Measurements from ENCODE around the gene GABRR2.
A peak's percentile ranks its signal among the peaks of the same experiment; 100 is the strongest.

The GABRR2 gene

DNA sequence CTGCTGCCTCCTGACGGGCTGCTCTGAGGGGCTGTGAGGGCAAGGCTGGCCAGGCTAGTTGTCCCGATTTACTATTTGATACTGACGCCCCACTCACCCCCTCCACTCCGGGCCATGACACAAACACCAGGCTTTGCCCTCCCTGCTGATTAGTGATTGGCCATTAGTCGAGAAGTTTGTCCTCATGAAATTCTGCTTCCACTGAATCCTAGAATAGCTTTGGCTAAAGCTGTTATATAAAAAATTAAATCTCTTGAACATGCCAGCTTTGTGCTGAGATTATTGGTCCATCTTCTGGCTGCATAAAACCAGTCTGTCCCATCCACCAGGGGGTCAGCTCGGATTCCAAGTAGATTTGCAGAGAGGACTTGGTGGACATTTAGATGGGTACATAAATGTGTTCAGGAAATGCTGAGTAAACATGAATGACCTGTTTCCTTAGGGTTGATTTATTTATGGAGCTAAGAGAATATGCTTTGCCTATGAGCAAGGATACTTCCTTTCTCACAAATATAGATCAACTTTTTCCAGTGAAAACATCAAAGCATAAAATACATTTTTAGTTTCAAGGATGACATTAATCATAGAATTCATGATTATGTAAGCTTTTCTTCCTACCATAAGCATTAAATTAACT is at the start of gene GABRR2:
Gene GABRR2 (minus strand): TSS at position 51 of the 637 bp plus-strand sequence. CDS start 134 bp downstream, outside the sequence.
- no peak for DNase-seq

DNA sequence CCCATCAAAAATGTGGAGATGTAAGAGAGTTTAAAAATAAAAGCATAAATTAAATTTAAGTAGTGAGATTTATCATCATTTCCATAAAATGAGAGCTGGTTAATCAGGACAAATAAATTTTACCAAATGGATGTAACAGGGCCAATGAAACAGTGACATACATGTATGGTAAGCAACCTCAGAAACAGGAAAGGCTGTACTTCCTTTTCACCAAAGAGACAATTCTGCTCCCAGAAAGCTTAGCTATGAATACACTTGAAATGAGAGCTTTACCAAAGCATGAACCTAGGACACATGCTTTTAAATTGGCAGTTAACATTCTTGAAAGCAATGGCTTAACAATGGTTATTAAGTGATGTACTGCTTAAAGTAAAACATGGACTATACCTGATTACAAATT is 49.5 kb upstream of the GABRR2 start:
- DNase-seq = no peak

DNA sequence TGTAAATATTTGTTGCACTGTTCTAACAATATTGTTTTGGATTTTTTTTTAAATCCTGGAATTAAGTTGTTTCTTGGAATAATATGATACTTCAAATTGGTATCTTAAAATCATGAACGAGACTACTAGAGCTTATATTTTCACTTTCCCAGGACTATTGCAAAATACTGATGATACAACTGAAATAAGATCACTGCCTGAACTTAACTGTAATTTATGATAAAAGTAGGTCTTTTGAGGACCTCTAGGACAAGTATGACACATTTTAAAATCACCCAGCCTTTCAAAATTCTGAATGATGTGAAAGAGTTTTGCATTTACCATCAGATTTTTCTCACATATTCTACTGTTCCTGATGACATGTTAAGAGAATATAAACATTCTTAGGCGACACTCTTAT is 46.1 kb upstream of the GABRR2 start:
- no peak for DNase-seq

DNA sequence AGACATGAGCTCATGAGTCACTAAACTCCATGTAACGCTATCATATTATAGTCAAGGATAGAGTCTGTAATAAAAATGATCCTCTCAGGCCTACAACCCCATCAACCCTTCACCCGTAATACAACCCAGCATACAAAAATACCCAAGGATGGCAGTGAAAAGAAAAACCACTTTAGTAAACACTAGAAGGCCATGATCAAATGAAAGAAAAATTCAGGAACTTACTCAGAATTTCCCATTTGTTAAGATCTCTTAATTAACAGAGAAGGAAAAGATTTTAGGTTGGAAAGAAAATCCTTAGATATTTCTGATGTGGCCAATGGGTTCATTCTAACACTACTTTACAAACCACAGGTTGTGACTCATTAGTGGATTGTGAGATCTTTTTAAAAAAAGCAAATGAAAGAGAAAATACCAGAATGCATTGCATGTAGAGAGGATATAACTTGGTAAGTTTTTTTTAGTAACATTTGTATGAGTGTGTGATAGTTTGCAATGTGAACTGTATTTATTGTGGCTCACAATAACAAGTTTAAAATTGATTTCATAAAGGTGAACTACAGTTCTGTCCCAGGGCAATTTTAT is 45.4 kb upstream of the GABRR2 start:
- peak; percentile 25 for DNase-seq

DNA sequence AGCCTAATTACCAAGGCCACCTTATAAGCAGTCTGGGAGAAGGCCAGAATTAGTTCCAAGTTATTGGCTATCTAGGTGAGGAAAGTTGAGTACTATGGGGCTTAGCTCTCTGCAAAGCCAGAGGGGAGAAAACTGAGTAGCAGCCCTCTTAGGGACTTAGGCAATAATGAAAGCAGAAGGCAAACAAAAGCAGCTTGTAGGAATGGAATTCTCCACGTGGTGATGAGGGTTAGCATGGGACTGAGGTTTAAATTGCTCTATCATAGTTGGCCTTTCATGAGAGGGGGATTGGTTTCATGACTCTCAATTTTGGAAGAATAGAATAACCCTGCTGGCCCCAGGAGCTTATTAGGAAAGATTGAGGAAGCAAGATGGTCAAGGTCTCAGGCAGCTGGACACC is 44.5 kb upstream of the GABRR2 start:
- DNase-seq = no peak

DNA sequence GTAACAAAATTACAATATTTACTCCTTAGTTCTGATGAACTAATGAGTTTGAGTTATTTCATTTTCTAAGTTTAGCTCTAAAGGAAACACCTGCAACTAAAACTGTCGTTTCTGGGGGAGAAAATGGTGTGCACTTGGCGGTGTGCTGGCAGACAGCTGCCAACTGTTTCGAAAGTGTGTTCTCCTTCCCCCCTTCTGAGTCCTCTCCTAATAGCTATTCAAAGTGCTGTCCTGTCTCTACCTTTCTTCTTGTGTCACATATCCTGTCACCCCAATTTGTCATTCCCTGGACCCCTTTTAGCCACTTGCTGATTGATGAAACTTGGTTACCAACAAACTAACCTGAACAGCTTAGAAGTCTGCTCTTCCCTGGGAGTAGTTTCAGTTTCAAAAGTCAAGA is 42.3 kb upstream of the GABRR2 start:
- peak; percentile 17 for DNase-seq

DNA sequence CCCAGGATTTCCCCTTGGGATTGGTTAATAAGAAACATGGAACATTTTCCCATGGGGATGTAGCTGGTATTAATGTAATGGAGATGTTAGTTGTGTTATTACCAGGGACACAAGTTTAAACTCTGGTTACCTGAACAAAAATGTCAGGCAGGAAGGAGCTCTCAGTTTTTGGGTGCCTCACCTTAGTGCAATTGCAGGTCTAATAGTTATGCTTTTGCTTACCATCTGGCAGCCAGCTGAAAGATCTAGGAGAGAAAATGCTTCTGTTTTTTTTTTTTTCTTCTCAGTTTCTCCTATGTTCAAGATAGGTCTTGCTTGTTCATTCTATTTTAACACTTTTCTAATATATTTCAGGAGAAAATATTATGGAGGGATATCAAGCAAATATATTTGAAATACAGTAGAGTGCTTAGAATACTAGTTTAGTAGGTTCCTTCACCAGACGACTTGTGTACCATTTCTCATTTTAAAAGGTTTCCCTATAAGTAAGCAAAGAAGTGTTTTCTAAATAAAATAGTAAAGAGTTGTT is 41.6 kb upstream of the GABRR2 start:
- no peak for DNase-seq

DNA sequence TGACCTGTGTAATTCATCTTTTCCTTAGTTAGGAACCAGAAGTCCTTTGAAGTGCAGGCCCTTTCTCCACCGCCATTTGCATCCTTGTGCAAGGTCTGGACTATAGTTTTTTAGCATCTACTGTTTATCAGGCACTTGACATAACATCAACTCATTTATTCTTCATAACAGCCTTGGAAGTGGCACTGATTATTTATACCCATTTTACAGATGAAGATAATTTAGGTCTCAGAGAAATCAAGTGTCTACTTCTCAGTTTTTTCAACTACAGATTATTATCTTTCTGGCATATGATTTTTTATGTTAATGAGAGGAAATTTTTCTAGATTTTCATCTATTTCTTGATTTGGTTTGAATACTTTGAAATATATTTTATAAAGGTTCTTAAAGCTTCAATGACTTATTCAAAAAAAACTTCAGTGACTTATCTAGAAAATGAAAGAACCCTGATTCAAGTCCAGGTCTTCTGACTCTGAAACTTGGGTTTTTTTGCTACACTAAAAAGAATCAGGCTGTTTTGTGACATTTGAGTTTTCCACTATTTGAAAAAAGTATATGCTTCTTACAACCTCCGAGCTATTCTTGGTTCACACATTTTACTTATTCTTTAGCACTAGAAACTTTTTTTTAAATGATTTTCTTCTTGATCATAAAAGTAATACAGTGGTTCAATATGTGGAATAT is 40.6 kb upstream of the GABRR2 start:
- DNase-seq = no peak

DNA sequence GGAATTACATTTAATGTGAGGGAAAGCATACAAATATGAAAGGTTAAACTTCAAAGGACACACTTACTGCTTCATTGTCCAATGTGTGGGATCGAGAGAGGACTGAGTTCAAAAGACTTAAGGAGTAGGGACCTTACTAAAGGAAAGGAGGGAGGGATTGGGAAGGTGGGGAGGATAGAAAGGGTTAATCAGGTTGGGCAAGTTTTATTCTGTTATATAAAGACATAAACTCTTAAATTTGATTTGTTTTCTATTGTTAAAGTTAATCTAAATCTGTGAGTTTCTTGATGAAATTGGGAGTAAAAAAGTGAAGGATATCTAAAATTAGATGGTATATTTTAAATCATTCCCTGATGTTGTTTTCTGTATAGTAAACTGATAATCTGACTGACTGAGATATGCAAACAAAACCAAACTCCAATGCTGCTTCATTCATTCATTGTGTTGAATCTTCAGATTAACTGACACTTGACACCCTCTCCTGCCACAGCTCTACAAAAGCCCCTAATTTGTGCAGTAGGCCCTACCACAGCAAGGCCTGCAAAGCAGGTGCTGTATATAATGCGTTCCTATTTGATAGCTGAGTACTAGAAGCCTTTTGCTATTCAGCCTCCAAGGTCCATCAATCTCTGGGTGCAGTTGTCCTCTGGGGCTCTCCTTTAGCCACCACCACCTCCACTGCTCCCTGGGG is 38.7 kb upstream of the GABRR2 start:
- no peak for DNase-seq

DNA sequence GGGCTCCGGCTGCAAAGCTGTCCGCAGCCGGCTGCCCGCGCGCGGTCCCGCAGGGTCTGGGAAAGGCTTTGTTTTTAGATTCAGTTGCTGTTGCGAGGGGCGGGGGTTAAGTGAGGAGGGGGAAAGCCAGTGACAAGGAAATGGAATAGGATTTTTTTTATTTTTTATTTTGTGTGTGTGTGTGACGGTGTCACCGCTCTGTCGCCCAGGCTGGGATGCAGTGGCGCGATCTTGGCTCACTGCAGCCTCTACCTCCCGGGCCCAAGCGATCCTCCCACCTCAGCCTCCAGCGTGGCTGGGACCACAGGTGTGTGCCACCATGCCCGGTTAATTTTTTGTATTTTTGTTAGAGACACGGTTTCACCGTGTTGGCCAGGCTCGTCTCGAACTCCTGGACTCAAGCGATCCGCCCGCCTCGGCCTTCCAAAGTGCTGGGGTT is 38.0 kb upstream of the GABRR2 start:
- peak; percentile 6 for DNase-seq

DNA sequence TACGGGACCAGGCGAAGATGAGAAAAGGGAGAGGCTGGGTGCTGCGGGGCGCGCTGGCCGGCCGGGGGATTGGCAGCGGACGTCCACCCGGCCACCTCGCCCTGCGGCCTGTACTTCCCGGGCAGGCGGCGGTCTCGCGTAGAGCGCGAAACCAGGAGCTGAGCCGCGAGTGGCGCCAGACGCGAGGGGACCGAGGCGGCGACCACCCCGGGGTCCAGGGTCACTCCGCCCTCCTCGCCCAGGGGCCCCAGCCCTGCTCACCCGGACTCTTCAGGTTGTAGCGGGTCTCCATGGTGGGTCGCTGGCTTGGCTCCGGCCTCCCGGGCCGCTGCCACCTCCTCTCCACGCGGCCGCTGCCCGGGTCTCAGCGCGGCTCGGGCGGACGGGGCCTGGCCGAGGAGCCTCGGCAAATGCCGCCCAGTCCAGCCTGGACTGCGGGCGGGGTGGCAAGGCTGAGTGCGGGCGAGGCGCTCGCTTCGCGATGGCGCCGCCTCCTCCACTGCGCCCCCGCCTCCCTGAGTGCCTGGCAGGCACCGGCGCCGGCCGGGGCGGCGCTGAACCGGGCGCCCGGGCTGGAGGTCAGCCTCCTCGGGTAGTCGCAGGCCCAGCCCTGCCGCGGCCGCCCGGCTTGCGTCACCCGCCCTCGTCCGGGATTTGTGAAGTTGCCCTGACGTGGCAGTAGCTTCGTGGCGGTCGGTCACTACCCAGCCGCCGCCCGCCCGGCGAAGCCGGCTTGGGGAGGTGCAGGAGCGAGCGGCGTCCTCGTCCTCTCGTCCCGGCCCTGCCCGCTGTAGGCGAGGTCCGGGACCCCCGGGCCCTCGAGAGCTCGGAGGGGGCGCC is 37.4 kb upstream of the GABRR2 start, which contains the start of gene UBE2J1:
Gene UBE2J1 (minus strand): TSS at position 445 of the 840 bp plus-strand sequence. CDS start 153 bp downstream, at position 292.
- peak; percentile 72 for DNase-seq

DNA sequence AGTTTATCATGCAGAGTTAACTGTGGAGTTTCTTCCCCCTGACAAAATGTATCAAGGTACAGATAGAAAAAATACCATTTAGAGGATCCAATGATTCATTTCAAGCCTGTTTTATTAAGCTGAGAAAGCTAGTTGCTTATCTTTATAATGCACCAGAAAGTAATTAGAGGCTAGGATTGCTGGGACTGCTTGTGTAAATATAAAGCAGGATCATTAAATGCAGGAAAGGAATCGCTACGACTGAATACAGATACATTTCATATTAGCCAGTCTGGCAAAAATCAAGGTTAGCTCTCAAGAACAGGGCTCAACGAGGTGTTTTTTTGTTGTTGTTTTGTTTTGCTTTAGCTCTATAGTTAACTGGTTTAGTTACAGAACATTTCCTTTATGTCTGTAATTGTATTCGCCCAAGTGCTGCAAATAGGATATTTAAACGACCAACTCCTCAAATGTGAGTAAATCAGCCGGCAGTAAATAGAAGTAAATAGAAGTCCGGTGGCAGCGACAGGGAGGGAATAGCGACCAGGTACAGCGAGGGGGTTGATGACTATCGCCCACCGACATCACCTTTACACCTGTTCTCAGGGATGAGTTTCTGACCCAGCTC is 36.7 kb upstream of the GABRR2 start:
- no peak for DNase-seq

DNA sequence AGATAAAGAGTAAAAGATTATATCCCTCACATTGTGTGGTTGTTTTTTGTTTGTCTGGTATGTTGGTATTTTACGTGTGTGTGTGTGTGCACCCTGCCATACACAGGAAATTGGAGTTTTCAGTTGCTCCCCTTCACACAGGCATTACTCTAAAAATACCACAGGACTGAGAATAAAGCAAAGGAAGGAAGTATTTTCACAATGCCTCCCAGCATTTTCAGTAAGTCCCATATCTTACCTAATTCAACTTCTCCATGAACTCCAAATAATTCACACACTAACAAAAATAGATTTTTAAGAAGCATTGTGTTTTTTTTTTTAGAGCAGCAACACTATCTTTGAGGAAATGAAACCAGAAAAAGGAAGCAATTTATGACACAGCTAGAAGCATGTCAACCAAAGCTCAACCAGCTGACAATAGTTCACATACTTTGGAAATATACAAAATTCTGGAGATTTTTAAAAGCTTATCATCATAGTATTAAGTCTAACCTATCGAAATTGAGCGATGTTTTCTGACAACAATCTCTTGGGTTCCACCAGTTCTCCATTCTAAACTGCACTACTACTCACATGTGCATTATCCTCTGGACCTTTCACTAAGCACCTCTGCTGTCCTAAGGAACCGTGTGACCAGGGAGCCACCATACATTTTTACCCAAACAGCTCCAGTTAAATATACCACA is 35.3 kb upstream of the GABRR2 start:
- DNase-seq = peak; percentile 30

DNA sequence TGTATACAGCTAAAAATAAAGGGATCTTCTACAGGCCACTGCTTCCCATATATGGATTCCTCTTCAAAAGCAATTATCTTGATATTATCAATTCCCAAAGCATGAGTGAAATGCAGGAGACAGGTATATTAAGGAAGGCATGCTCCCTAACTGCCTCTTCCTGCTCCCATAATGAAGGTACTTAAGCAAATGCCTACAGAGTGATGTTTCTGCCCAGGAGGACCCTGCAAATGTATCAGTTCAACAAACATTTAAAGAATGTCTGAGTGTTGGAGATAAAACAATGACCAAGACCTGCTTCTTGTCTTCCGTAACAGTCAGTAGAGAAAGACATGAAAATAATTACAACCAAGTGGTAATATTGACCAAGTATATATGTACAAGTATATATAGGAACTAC is 33.3 kb upstream of the GABRR2 start:
- DNase-seq = no peak

DNA sequence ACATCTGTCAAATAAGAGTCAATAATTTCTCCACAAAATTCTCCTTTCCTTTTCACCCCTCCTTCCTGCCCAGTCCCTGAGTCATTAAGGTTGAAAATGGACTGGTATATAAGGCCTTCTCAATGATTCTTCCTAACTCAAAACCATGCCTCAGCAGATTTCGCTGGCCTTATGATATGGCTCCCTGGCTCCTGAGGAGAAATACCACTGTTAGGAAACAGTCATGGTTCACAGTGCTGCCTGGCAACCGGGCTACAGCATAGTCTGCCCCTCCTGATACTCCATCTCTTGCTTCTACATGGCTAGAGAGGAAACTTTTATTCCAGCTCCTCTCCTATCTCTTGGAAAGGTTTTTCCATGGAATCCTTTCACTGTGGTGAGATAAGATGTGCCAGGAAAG is 32.7 kb upstream of the GABRR2 start:
- DNase-seq = no peak

DNA sequence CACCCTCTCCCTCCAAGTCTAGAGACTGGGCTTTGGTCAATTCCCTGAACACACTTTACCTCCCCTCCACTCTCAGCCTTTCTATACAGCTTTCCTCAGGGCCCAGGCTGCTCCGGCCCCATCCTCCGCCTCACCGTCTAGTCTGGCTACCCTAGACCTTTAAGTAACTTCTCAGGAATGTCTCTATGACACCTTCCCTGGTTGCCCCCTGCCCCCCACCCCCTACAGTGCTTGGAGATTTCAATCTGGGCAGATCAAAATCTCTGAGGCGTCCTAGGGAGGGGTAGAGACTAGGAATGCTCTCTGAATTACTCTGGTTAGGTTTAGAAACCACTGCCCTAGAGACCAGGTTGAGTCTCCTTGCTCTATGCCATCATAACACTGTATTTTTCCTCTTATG is 31.3 kb upstream of the GABRR2 start:
- no peak for DNase-seq

DNA sequence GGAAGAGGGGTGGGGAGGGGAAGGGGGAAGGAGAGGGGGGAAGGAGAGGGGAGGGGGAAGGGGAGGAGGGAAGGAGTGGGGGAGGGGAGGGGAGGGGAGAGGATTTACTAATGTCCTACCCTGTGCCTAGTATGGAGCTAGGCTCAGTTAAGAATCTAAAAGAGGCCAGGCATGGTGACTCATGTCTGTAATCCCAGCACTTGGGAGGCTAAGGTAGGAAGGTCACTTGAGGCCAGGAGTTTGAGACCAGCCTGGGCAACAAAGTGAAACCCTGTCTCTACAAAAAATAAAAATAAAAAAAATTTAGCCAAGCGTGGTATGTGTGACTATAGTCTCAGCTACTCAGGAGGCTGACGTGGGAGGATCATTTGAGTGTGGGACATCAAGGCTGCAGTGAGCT is 24.5 kb upstream of the GABRR2 start:
- no peak for DNase-seq

DNA sequence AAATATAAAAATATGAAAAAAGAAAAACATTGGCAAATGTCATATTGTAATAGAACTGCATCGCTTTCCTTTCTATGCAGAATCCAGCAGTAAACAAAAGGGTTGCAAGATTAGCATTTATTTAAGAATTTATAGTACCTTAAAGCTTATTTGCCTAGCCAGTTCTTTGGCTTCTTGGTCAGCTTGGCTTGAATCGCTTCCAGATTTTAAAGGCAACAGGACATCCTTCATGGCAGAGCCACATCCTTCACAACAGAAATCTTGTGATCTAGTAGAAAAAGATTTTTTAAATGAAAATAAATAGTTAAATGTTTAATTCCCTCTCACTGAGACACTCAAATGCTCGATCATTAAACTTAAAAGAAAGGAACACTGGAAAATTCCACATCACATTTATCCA is 20.1 kb upstream of the GABRR2 start:
- DNase-seq = no peak

DNA sequence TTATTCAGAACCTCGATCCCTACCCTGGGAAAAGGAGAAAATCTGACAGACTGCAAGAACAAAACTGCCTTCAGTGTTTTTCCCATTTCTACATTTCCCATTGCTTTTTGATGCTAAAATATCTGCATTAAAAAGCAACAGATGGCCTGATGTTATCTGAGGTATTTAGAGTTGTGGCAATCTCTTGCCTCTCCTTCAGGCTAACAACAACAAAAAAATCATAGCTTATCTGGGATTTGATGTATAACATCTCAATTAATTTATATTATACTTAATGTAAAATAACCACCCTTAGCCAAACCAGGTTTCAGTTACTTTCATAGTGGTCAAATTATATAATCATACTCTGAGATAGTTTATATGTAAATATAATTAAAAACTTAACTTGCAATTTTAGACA is 15.8 kb upstream of the GABRR2 start:
- DNase-seq = no peak

DNA sequence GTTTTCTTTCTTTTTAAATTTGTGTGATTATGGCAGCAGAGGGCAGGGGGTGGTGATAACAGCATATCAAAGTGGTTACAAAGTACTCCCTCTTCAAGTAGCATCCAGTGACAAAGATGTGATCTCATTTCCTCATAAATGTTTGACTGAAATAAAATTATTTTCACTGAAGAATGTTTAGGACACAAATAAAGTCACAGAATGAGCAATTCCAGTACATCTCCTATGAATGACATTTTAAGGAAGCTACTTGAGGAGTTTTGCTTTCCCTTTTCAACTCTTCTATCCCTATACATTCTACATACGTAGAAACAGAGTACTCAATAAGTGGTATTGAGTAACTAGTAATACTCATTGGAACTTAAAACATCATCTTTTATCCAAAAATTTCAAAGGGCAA is 13.9 kb upstream of the GABRR2 start:
- no peak for DNase-seq

DNA sequence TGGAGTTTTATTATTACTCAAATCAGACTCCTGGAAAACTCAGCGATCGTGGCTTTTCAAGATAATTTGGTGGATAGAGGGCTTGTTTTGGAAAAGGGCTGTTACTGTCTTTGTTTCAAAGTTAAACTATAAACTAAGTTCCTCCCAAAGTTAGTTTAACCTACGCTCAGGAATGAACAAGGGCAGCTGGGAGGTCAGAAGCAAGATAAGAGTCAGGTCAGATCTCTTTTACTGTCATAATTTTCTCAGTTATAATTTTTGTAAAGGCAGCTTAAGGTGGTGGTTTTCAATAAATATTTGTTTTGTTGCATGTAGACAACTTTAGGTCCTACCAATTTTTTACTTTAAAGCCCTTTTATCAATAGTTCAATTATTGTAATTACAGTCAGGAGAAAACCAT is 9.2 kb upstream of the GABRR2 start:
- DNase-seq = no peak

Data from CD4-positive, alpha-beta T cell treated with Interleukin-4 for 4 hours (primary cell).